Mucosa of descending colon (tissue), 3 donors: ENCODE data around the gene HOXC9. TPM values are rescaled to one million over a fixed set of nuclear protein-coding genes. Genes with fewer than 3 reads are reported as not detected.

ENCODE experiments used
- ATAC-seq: fragments of 200-7000 bp; cut with Tn5 transposase; one replicate; pipeline ENCODE4 v1.9.1; 2020; ENCODE audit warnings: mild to moderate bottlenecking, moderate library complexity
- DNase-seq, 3 donors: peaks; one replicate each; pipeline ENCODE4 v3.0.0-alpha.2; 2020
- H3K36me3 ChIP-seq: fragments of 200-600 bp; one replicate; pipeline ENCODE4 v1.8.0; 2021; ENCODE audit warnings: low read depth, mild to moderate bottlenecking
- H3K4me1 ChIP-seq: fragments of 200-600 bp; one replicate; pipeline ENCODE4 v1.8.0; 2021; ENCODE audit warnings: low read depth, mild to moderate bottlenecking
- H3K4me3 ChIP-seq: fragments of 200-600 bp; one replicate; pipeline ENCODE4 v1.8.0; 2021; ENCODE audit warnings: mild to moderate bottlenecking
- H3K9me3 ChIP-seq: fragments of 200-600 bp; one replicate; pipeline ENCODE4 v1.8.0; 2021; ENCODE audit warnings: mild to moderate bottlenecking
- CTCF ChIP-seq: fragments of 200-600 bp; IDR thresholded peaks from one replicate; pipeline ENCODE4 v1.8.0; 2022; ENCODE audit warnings: antibody characterized with exemption, mild to moderate bottlenecking
- intact Hi-C, 2 donors: fragments of 100-400 bp; cut with DNase I in 1 of 2; cut with micrococcal nuclease in 1 of 2; formaldehyde crosslinking; loops; one replicate each; pipeline versions ENCODE4 v1.11.0 to v1.11.1; 2022; cut with DNase I, micrococcal nuclease
- total RNA-seq, 3 donors: library from RNA; stranded (reverse); fragmentation: NEBNext Ultra II Directional in 2 of 3; extraction: Animal tissue kit (Norgen Biotek cat#: 25700) in 2 of 3; gene quantifications; one replicate each; pipeline versions ENCODE4 v1.2.1 to v1.2.4, GENCODE V29; 2021 to 2023
- donor health status: DM: no; HTN: no; CAD: no; lungs with moderate emphysema.
- donor health status: DM: no; HTN: no; CAD: no.
- donor health status: DM: no; HTN: yes; CAD: no.

HOXC9 gene
- total RNA-seq, 3 donors from 2014 or later, result not detected

GRCh38 chr12:53956251-53956887 is 43.6 kb upstream of the HOXC9 start:
- Histone ChIP-seq H3K4me1 (no peaks in the 10 kb centered on the region), H3K4me3 (no peak overlapping the region), H3K36me3 (no peaks in the 10 kb centered on the region), H3K9me3 (no peaks in the 10 kb centered on the region)
- DNase-seq (no peak), ATAC-seq (no peak)
- no peak for TF ChIP-seq CTCF
- intact Hi-C loops, result no loop called here

- TF ChIP-seq CTCF, result no peak
- intact Hi-C loops, result no loop called here
- Histone ChIP-seq H3K36me3 (no peaks in the 10 kb centered on the region), H3K9me3 (no peaks in the 10 kb centered on the region), H3K4me1 (no peaks in the 10 kb centered on the region), H3K4me3 (no peak overlapping the region)
- DNase-seq (no peak), ATAC-seq (no peak)
Observed at GRCh38 chr12:53956914-53957536, 42.9 kb upstream of the HOXC9 start.

DNA sequence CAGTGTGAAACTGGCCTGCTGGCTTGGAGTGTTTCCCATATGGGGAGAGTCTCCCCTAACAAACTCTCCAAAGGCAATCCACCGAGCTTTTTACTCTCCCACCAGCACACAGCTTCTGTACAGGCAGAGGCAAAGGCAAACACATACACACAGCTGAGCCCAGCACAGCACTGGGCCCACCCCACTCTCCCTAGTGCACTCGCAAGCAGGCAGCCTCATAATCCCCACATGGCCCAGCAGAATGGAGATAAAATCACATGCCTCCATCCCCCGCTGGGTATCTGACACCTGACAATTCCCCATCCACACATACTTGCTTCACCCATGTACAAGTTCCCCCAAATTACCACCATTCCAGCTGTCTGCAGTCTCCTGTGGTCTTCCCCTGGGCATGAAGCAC is 41.8 kb upstream of the HOXC9 start:
- ATAC-seq, result no peak
- TF ChIP-seq CTCF, result no peak

GRCh38 chr12:53959314-53959713 is 40.6 kb upstream of the HOXC9 start:
- DNase-seq, result no peak
- no peak for TF ChIP-seq CTCF
- Histone ChIP-seq H3K9me3 (no peaks in the 10 kb centered on the region), H3K4me3 (no peak overlapping the region), H3K36me3 (no peaks in the 10 kb centered on the region), H3K4me1 (no peaks in the 10 kb centered on the region)
- intact Hi-C loops, result no loop called here
- no peak for ATAC-seq

More for the DNA sequence above, 41.8 kb upstream of the HOXC9 start:
- H3K4me3 ChIP-seq, result no peak overlapping the region
- H3K4me1 ChIP-seq, result no peaks in the 10 kb centered on the region
- intact Hi-C loops, result no loop called here
- DNase-seq, result no peak
- no peaks in the 10 kb centered on the region for H3K9me3 ChIP-seq
- no peaks in the 10 kb centered on the region for H3K36me3 ChIP-seq

DNA sequence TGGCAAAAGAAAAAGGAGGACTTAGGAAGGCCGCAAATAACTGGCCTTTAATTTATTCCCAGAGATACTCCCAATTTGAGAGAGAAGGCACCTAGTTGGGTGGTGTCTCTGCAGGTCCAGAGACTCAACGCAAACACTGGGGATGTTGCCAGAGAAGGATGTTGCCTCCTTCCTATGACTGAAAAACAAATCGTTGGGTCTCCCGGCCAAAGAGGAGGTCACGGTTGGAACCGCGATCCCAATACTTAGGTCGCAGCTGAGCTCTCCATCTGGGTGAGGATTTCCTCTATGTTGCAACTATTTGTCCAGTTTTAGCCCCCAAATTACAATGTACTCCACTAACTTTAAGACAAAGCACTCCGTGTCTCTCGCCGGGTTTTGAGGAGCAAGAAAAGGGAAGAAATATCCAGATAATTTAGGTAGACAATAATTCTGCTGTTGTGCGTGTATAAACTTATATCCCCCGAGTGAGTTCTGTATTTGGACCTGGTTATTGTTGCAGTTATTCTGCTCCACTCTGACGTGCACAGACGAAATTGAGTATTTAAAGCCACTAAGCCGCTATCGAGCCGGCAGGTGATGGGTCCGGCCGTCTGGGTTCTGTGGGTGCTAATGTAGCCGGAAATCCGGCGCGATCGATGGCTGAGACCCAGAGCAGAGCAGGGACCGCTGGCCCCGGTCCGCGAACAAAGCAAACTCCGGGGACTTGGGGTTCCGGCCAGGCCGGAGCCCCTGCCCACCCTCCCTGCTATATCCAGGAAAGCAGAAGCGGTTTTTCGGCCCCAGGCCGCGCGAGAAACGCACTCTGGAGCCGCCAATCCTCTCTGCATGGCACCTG is 39.6 kb upstream of the HOXC9 start:
- ATAC-seq, result no peak
- Histone ChIP-seq H3K9me3 (no peaks in the 10 kb centered on the region), H3K36me3 (no peaks in the 10 kb centered on the region), H3K4me3 (no peak overlapping the region), H3K4me1 (no peaks in the 10 kb centered on the region)
- no peak for TF ChIP-seq CTCF
- DNase-seq, result no peak
- intact Hi-C loops, result no loop called here
